Stimulated activated CD4-positive, alpha-beta T cell treated with anti-CD3 and anti-CD28 coated beads, Interleukin-2, amount 100 ng/mL, for 4 hours (primary cell): ENCODE data around the gene DNAJC6.
"Not testable (repeated sequence)": the region's sequence is repeated elsewhere in the genome, so short reads cannot be mapped to it uniquely, and the experiment has no call there.

Experiments
- DNase-seq: peaks from one replicate; pipeline ENCODE4 v3.0.0-alpha.2; 2020; ENCODE audit warnings: low read depth

Gene DNAJC6

DNA sequence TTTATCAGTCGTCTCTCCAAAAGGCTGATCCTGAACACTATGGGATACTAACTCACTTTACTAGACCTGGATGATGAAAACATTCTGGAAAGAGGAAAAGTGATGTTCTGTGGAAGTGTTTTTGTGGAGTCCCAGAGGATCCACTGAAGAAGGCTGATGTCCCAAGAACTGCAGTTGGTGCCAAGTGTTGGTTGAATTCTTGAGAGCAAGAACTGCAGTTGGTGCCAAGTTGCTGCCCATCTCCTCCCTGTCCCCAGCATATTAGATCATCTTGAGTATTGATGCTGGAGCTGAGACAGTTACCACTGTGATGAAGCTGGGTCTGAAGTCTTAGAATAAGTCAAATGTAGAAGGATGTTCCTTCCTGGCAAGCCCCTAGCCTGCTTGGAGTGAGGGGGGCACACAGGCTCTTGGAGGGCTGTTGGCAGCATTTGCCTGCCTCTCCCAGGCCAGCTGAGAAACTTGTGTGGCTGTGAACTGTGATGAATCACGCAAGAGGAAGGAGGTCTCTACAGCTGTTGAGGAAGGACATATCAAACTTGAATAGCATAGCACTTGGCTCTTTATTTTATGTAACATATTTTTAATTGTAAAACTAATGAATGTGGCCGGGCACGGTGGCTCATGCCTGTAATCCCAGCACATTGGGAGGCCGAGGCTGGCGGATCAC, 48.1 kb downstream of the DNAJC6 start:
- no peak for DNase-seq

DNA sequence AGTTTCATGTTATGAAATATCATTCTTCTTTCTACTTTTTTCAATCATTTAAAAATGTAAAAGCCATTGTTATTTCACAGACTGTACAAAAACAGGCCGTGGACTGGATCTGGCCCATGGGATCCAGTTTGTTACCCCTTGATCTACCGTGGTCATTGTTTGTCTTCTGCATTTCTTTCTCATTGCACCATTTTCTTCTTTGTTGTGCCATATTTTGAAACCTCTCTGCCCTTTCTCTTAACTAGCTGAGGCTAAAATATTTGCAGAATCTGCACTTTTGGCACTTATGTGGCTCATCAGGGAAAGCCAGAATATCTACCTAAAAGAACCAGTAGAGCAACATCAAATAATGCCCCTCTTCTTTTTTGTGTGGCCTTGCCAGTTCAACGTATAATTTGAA, 50.5 kb downstream of the DNAJC6 start:
- no peak for DNase-seq

DNA sequence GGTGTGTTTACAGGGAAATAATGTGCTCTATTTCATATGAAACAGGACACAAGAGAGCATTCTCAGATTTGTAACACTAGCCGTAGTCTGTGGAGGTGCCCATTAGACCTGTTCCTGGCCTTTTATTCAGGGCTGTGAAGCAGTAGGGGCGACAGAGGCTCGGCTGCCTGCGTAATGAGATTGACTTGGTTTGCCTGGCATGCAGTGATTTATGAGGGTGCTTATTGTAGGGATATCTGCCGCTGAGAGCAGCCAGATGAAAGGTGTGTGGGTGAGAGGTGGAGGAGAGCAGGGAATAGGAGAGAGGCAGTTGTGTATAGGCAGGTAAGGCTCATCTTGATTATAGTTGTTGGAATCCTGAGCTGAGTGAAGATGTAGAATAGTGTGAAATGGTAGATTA, 51.3 kb downstream of the DNAJC6 start:
- DNase-seq = no peak

GRCh38 chr1:65362545-65362944, 53.2 kb downstream of the DNAJC6 start:
- DNase-seq = no peak

DNA sequence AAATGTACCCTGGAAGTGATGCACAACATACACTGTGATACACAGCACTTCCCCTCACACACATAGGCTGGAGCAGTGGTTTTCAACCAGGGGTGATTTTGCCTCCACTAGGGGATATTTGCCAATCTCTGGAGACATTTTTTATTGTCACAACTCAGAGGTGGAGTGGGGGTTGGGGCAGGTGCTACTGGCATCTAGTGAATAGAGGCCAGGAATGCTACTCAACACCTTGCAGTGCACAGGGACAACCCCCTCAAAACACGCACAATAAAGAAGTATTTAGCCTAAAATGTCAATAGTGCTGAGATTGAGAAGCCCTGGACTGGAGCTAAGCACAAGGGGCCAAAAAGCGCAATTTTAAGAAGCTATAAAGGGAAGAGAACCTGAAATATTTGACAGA, 54.1 kb downstream of the DNAJC6 start:
- no peak for DNase-seq

GRCh38 chr1:65368403-65368802, 59.1 kb downstream of the DNAJC6 start:
- DNase-seq = no peak

DNA sequence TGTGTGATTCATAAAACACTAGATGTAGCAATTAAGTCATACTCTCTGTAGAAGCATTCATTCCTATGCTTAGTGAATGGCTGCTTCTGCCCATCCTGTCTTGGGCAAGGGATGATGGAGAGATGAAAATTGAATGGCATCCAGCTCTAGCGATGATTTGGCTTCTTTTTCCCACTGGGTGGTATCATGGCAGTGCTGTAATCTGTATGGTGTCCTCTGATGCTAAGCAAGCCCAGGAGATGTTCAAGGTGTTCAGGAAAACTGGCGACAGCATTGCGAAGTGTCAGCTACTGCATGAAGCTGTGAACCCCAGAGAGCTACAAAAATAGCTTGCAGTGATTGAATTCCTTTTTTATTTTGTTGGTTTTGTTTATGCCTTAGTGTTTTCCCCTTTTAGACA, 62.2 kb downstream of the DNAJC6 start:
- no peak for DNase-seq

DNA sequence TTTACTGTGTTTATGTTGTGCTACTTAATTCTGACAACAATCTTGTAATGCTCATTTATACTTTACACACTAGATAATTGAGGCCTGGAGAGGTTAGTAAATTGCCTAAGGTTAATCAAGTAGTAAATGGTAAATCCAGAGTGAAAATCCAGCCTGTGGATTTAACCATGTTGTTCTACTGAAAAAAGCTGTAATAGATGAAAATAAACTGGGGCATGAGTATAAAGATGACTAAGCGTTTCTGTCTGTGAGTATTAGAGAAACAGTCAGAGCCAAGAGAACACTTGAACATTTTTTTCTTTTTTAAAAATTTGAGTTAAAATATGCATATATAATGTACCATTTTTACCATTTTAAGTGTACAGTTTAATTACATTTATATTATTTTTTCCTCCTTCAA, 63.2 kb downstream of the DNAJC6 start:
- DNase-seq = no peak

DNA sequence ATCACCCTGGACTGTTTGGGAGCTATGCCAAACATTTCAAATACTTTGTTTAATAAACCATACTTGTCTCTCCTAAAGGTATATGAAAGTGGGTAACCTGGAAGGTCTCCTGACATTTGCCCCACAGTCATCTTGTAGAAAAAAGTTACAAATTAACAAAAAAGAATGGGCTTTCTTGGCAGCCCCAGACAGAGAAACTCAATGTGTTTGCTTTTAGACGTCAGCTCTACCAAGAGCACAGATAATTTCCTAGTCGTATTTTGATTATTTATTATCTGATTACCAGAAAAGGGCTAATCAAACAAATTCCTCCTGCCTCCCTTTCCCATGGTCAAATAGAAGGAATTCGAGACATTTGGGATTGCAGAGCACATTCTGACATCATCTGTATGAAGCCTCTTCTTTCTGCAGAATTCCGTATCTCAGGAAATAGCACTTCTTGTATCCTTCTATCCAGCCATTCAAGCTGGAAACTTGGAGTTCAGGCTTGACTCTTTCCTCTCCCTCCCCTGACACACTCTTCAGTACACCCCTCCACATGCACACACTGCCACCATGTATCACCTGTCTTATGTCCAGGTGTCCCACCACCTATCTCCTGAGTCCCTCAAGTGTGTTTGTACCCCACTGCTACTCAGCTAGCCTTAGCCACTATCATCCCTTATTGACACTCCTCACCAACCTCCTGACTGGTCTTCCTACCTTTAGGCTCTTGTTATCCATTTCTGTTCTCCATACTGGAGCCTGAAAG, 68.3 kb downstream of the DNAJC6 start:
- DNase-seq = no peak

DNA sequence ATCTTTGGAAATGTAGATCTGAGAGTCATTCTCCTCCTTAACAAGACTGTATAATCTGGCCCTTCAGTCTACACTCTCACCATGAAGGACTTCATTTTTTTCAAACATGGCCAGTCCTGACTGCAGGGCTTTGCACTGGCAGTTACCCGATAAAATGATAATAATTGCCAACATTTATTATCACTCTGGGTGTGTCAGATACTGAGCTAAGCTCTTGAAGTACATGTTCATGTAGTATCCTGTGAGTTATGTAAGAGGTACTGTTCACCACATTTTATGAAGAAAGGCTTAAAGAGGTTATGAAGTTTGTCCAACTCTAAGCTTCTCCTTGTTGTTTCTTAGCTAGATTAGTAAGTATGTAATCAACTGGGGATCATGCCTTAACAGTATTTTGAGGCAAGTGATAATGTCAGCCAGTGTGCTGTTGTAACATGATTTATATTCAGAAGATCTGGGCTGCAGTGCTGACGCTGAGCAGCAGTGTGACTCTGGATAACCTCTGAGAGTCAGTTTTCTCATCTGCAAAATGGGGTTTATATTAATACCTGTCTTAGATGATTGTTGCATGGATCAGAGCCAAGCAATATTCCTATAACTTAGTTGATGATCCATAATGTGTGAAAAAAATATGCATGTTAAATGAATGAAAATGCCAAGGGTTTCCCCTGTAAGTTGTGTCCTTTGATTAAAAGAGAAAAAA, 69.1 kb downstream of the DNAJC6 start:
- DNase-seq = no peak

DNA sequence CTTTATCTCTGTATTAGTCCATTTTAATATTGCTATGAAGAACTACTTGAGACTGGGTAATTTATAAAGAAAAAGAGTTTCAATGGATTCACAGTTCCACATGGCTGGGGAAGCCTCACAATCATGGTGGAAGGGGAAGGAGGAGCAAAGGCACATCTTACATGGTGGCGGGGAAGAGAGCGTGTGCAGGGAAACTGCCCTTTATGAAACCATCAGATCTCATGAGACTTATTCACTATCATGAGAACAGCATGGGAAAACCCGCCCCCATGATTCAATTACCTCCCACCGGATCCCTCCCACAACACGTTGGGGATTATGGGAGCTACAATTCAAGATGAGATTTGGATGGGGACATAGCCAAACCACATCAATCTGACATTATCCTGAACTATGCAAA, 75.1 kb downstream of the DNAJC6 start:
- not testable (repeated sequence) for DNase-seq

- DNase-seq = no peak
These were observed 77.1 kb downstream of the DNAJC6 start for GRCh38 chr1:65386439-65386838.

- DNase-seq = no peak
These were observed 78.5 kb downstream of the DNAJC6 start for GRCh38 chr1:65387821-65388220.

- DNase-seq = no peak
These were observed 79.8 kb downstream of the DNAJC6 start for GRCh38 chr1:65388908-65389695.

- DNase-seq = no peak
These were observed 83.2 kb downstream of the DNAJC6 start for GRCh38 chr1:65392497-65392896.

DNA sequence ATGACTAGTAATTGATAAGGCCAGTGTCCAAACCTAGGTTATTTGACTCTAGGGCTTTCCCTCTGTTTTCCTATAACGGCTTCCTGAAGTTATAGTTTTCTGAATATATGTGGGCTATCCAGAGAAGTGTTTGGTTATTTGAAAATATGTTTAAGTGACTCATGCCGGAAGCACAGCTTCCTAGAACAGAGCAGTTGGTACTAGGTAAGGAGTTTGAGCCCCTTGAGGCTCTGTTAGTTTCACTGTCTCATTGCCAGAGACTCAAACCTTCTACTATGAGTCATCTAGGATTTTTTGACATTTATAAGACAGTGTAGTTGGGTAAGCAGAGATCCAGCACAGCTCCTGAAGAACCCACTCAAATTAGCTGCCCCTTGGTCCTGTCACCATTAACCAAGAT, 84.0 kb downstream of the DNAJC6 start:
- DNase-seq = peak; percentile 0

- no peak for DNase-seq
These were observed 84.6 kb downstream of the DNAJC6 start for GRCh38 chr1:65393928-65394327.

- no peak for DNase-seq
These were observed 86.7 kb downstream of the DNAJC6 start for GRCh38 chr1:65395887-65396612.

DNA sequence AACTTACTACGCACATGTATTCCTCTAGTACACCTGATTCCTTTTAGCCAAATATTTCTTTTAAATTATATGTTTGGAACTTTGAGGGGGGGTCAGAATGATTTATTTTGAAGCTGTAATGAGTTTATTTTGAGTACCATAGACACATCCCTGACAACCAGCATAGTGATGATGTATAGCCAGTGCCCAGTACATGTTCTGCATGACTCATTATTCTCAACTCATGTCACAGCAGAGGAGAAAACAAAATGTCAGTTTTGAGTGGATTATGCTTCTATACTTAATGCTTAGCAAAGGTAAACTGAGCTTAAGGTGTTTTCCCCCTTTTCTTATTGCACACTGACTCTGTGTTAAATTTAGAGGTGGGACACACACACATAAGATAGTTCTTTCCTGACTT, 88.7 kb downstream of the DNAJC6 start:
- DNase-seq = no peak

DNA sequence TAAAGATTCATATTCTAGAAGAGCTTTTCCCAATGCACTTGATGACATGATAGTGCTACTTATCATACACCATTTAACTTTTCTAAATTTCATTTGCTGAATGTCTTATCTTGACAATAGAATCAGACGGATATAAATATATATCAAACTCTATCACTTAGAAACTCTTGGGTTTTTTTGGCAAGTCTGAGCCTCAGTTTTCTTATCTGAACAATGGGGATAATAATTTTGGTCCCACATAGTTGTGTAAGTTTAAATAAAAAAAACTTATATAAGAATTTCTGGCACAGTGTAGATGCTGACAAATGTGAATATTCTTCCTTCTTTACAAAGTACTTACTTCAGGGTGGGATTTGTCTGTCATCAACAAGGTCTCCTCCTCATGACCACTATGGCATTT, 89.7 kb downstream of the DNAJC6 start:
- no peak for DNase-seq

- DNase-seq = no peak
These were observed 92.3 kb downstream of the DNAJC6 start for GRCh38 chr1:65401612-65402011.

- no peak for DNase-seq
These were observed 95.6 kb downstream of the DNAJC6 start for GRCh38 chr1:65404941-65405340.
